Measurements from ENCODE around the gene IDI1.

The IDI1 gene

GRCh38 chr10:1064964-1065247, 16.0 kb upstream of the IDI1 start:
- Histone ChIP-seq H3K4me3 (ENCODE audit: low read length, poor library complexity, severe bottlenecking) (no peak overlapping the region), H3K4me2 (ENCODE audit: low read depth, low read length, poor library complexity, severe bottlenecking) (no peak overlapping the region), H3K79me2 (ENCODE audit: insufficient read depth, low read length) (peaks cover 50% of the 10 kb centered on the region), H3K4me1 (ENCODE audit: insufficient read depth, low read length, poor library complexity, severe bottlenecking) (peaks cover 78% of the 10 kb centered on the region), H3K27me3 (ENCODE audit: insufficient read depth, low read length, poor library complexity, severe bottlenecking) (no peaks in the 10 kb centered on the region), H3K9me2 (replicated peaks; ENCODE audit: low read depth, low read length) (no peaks in the 10 kb centered on the region), H3F3A (ENCODE audit: low read depth) (peaks cover 20% of the 10 kb centered on the region), H2AFZ (ENCODE audit: low read length) (no peak overlapping the region), H3K36me3 (ENCODE audit: insufficient read depth, low read length) (no peaks in the 10 kb centered on the region), H3K9ac (ENCODE audit: low read depth, low read length, poor library complexity, severe bottlenecking) (no peak overlapping the region), H3K9me3 (ENCODE audit: insufficient read depth, low read depth, low read length) (no peaks in the 10 kb centered on the region), H4K20me1 (ENCODE audit: insufficient read depth, low read length, poor library complexity, severe bottlenecking) (peaks cover 35% of the 10 kb centered on the region)
- TF ChIP-seq, protein P1, sequence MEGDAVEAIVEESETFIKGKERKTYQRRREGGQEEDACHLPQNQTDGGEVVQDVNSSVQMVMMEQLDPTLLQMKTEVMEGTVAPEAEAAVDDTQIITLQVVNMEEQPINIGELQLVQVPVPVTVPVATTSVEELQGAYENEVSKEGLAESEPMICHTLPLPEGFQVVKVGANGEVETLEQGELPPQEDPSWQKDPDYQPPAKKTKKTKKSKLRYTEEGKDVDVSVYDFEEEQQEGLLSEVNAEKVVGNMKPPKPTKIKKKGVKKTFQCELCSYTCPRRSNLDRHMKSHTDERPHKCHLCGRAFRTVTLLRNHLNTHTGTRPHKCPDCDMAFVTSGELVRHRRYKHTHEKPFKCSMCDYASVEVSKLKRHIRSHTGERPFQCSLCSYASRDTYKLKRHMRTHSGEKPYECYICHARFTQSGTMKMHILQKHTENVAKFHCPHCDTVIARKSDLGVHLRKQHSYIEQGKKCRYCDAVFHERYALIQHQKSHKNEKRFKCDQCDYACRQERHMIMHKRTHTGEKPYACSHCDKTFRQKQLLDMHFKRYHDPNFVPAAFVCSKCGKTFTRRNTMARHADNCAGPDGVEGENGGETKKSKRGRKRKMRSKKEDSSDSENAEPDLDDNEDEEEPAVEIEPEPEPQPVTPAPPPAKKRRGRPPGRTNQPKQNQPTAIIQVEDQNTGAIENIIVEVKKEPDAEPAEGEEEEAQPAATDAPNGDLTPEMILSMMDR (conservative IDR thresholded peaks at IDR 0.05; ENCODE audit: low read length), result no peak
- no peak for TF ChIP-seq EZH2phosphoT487 (IDR thresholded peaks at IDR 0.05; ENCODE audit: borderline replicate concordance)

- Histone ChIP-seq H3K9ac (ENCODE audit: low read depth, low read length, poor library complexity, severe bottlenecking) (peak overlapping the region; percentile 57), H3K4me1 (ENCODE audit: insufficient read depth, low read length, poor library complexity, severe bottlenecking) (peaks cover 75% of the 10 kb centered on the region), H2AFZ (ENCODE audit: low read length) (no peak overlapping the region), H3K4me2 (ENCODE audit: low read depth, low read length, poor library complexity, severe bottlenecking) (peak overlapping the region; percentile 90), H3K4me3 (ENCODE audit: low read length, poor library complexity, severe bottlenecking) (peak overlapping the region; percentile 64), H3K9me3 (ENCODE audit: insufficient read depth, low read depth, low read length) (no peaks in the 10 kb centered on the region), H3K79me2 (ENCODE audit: insufficient read depth, low read length) (peaks cover 59% of the 10 kb centered on the region), H3K9me2 (replicated peaks; ENCODE audit: low read depth, low read length) (no peaks in the 10 kb centered on the region), H3K36me3 (ENCODE audit: insufficient read depth, low read length) (no peaks in the 10 kb centered on the region), H4K20me1 (ENCODE audit: insufficient read depth, low read length, poor library complexity, severe bottlenecking) (peaks cover 31% of the 10 kb centered on the region), H3F3A (ENCODE audit: low read depth) (peaks cover 20% of the 10 kb centered on the region), H3K27me3 (ENCODE audit: insufficient read depth, low read length, poor library complexity, severe bottlenecking) (no peaks in the 10 kb centered on the region)
- TF ChIP-seq, protein P1 (conservative IDR thresholded peaks at IDR 0.05; ENCODE audit: low read length), result no peak
- TF ChIP-seq EZH2phosphoT487 (IDR thresholded peaks at IDR 0.05; ENCODE audit: borderline replicate concordance), result no peak
These were observed 14.4 kb upstream of the IDI1 start for GRCh38 chr10:1063232-1063865.

DNA sequence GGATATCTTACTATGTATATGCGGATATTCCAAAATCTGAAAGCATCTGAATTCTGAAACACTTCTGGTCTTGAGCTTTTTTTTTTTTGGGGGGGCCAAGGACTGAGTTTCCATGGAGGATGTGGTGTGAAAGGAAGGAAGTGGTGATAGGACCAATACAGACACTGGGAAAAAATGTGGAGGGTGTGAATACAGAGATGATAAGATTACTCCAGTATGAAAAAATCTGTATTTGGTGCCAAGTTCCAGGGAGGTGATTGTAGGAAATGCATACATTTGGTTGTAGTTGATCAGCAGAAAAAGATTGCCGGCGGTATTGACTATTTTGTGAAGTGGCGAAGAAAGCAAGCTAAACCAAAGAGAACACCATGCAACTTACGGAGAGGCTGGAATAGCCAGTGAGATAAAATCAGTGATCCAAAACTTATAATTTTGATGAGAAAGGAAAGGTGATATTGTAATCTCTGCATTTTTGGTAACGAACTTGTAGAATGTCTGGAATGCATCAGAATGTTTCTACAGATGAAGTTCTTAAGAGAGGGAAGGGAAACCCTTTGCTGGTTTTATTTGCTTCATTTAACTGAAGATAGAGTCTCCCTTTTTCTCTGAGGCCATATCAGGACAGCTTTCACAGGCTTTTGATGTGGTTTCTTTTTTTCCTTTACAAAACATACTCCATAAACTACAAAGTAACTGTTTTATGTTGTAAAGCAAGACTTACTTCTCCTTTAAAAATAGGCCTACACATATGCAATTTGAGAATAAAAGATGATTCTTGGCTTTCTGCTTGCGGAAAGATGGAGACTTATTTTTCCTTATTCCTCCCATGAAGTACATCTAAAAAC, 13.2 kb upstream of the IDI1 start:
- TF ChIP-seq, protein P1 (conservative IDR thresholded peaks at IDR 0.05; ENCODE audit: low read length), result no peak
- no peak for TF ChIP-seq EZH2phosphoT487 (IDR thresholded peaks at IDR 0.05; ENCODE audit: borderline replicate concordance)
- H3K27me3 ChIP-seq (ENCODE audit: insufficient read depth, low read length, poor library complexity, severe bottlenecking), result no peaks in the 10 kb centered on the region
- H4K20me1 ChIP-seq (ENCODE audit: insufficient read depth, low read length, poor library complexity, severe bottlenecking), result peaks cover 42% of the 10 kb centered on the region
- H3K36me3 ChIP-seq (ENCODE audit: insufficient read depth, low read length), result no peaks in the 10 kb centered on the region
- no peaks in the 10 kb centered on the region for H3K9me3 ChIP-seq (ENCODE audit: insufficient read depth, low read depth, low read length)
- H3F3A ChIP-seq (ENCODE audit: low read depth), result peaks cover 20% of the 10 kb centered on the region
- no peak overlapping the region for H2AFZ ChIP-seq (ENCODE audit: low read length)
- peak overlapping the region; percentile 64 for H3K4me3 ChIP-seq (ENCODE audit: low read length, poor library complexity, severe bottlenecking)
- peak overlapping the region; percentile 90 for H3K4me2 ChIP-seq (ENCODE audit: low read depth, low read length, poor library complexity, severe bottlenecking)
- peak overlapping the region; percentile 57 for H3K9ac ChIP-seq (ENCODE audit: low read depth, low read length, poor library complexity, severe bottlenecking)
- no peaks in the 10 kb centered on the region for H3K9me2 ChIP-seq (replicated peaks; ENCODE audit: low read depth, low read length)
- H3K4me1 ChIP-seq (ENCODE audit: insufficient read depth, low read length, poor library complexity, severe bottlenecking), result peaks cover 80% of the 10 kb centered on the region
- H3K79me2 ChIP-seq (ENCODE audit: insufficient read depth, low read length), result peaks cover 71% of the 10 kb centered on the region

Measured in Loucy (cell line).